HepG2 (cell line): ENCODE measurements around the gene GSTA5. TPM values are rescaled to one million over a fixed set of nuclear protein-coding genes. Genes with fewer than 3 reads are reported as not detected.
"Not testable (repeated sequence)": the region's sequence is repeated elsewhere in the genome, so short reads cannot be mapped to it uniquely, and the experiment has no call there.

ENCODE experiments used
- ATAC-seq: fragments of 200-7000 bp; cut with Tn5 transposase; 3 replicates; pipeline ENCODE4 v1.9.1; 2020; ENCODE audit warnings: mild to moderate bottlenecking, moderate library complexity
- BruUV-seq: library from RNA; stranded (reverse); fragments of 400-500 nt; replicated peaks from 2 replicates; lab custom pipeline; 2021; lab: Mats Ljungman, UMichigan
- CTCF ChIA-PET: fragments of 300-600 bp; formaldehyde crosslinking; extraction: SDS; loops from one replicate; lab custom pipeline; 2021; ENCODE audit warnings: low total read pairs, inconsistent platforms, low intra/inter-chr PET ratio; lab: Yijun Ruan, JAX
- POLR2A ChIA-PET: fragments of 350-600 bp; sonication (Branson Sonifier 250); formaldehyde crosslinking; loops from one replicate; lab custom pipeline; 2020; ENCODE audit warnings: antibody characterized with exemption, inconsistent platforms; lab: Yijun Ruan, JAX
- DNase-seq: peaks from one replicate; pipeline ENCODE4 v3.0.0-alpha.2; 2015; ENCODE audit warnings: low spot score
- FAIRE-seq: peaks from 3 replicates; lab custom pipeline; 2011; peaks lifted over from hg19 to GRCh38; lab: Jason Lieb, UNC
- H2AFZ ChIP-seq: one replicate; pipeline ENCODE4 v1.6.1; 2011; ENCODE audit warnings: low read length, inconsistent platforms
- H3K27ac ChIP-seq: fragments of 300-600 bp; 3 replicates; pipeline ENCODE4 v1.8.0; 2011; ENCODE audit warnings: mixed run types, mild to moderate bottlenecking, mixed read lengths, low read length, inconsistent platforms; ENCODE audit not compliant: insufficient read depth; ENCODE audit errors: extremely low read length
- H3K27me3 ChIP-seq, 2 experiments: fragments of 200-600 bp in 1 of 2; 2 replicates in 1 of 2; 3 replicates in 1 of 2; pipeline versions ENCODE4 v1.6.0 to v1.8.0; 2011; ENCODE audit warnings: low read length in 2 of 2, mild to moderate bottlenecking in 2 of 2, moderate library complexity in 2 of 2, inconsistent platforms in 1 of 2; ENCODE audit not compliant: insufficient read depth in 2 of 2, control insufficient read depth in 1 of 2
- H3K36me3 ChIP-seq, 2 experiments: fragments of 200-600 bp in 1 of 2; replicated peaks in 1 of 2; 2 replicates in 1 of 2; 3 replicates in 1 of 2; pipeline versions ENCODE4 v1.5.1 to v1.8.0; 2011; ENCODE audit warnings: low read length in 2 of 2, inconsistent platforms in 1 of 2; ENCODE audit not compliant: insufficient read depth in 2 of 2, control insufficient read depth in 1 of 2
- H3K4me1 ChIP-seq: 2 replicates; pipeline ENCODE4 v1.5.1; 2012; ENCODE audit warnings: low read length, inconsistent platforms; ENCODE audit not compliant: insufficient read depth
- H3K4me2 ChIP-seq: 2 replicates; pipeline ENCODE4 v1.6.0; 2011; ENCODE audit warnings: low read depth, low read length, inconsistent platforms
- H3K4me3 ChIP-seq, 3 experiments: fragments of 200-600 bp in 1 of 3; sonication (generic), shearing (Covaris generic) in 1 of 3; replicated peaks in 1 of 3; 2 replicates each; pipeline ENCODE4 v1.5.1; 2011 to 2016; ENCODE audit warnings: low read length in 3 of 3, inconsistent platforms in 2 of 3, low read depth in 2 of 3, mild to moderate bottlenecking in 2 of 3, control low read depth in 1 of 3, mixed read lengths in 1 of 3; ENCODE audit not compliant: insufficient read depth in 1 of 3
- H3K79me2 ChIP-seq: one replicate; pipeline ENCODE4 v1.6.1; 2011; ENCODE audit warnings: low read length, inconsistent platforms; ENCODE audit not compliant: insufficient read depth
- H3K9ac ChIP-seq: 2 replicates; pipeline ENCODE4 v1.6.0; 2011; ENCODE audit warnings: mild to moderate bottlenecking, low read depth, low read length, inconsistent platforms; ENCODE audit not compliant: insufficient read depth
- H3K9me3 ChIP-seq: 2 replicates; pipeline ENCODE4 v1.5.1; 2012; ENCODE audit warnings: mild to moderate bottlenecking, low read length
- H4K20me1 ChIP-seq: 2 replicates; pipeline ENCODE4 v1.6.0; 2011; ENCODE audit warnings: inconsistent platforms, mild to moderate bottlenecking, low read length, moderate library complexity; ENCODE audit not compliant: insufficient read depth
- CHD4 ChIP-seq: fragments of 200-600 bp; sonication (generic); IDR thresholded peaks from 2 replicates; pipeline ENCODE4 v1.7.0; 2017; ENCODE audit warnings: mild to moderate bottlenecking, low read length, borderline replicate concordance
- DBP ChIP-seq: sonication (generic); formaldehyde crosslinking; IDR thresholded peaks from 2 replicates; pipeline ENCODE4 v1.4.0; 2020; ENCODE audit warnings: missing genetic modification reagents; ENCODE audit errors: not compliant biosample characterization
- HOXD1 ChIP-seq: sonication (generic); formaldehyde crosslinking; IDR thresholded peaks from 2 replicates; pipeline ENCODE4 v1.5.0; 2020; ENCODE audit warnings: missing genetic modification reagents
- RCOR2 ChIP-seq: IDR thresholded peaks from 2 replicates; pipeline ENCODE4 v1.6.1; 2016; ENCODE audit warnings: missing biosample characterization, missing genetic modification reagents
- ZKSCAN1 ChIP-seq: fragments of 150-350 bp; IDR thresholded peaks from 2 replicates; pipeline ENCODE4 v1.6.1; 2014; ENCODE audit warnings: low read length
- ZNF629 ChIP-seq: sonication (generic); formaldehyde crosslinking; conservative IDR thresholded peaks from 2 replicates; pipeline ENCODE4 v1.5.0; 2020; ENCODE audit warnings: missing genetic modification reagents
- WGBS: methylation state at CpG from one replicate; pipeline ENCODE4 v1.1.6; 2017; ENCODE audit warnings: low lambda C conversion rate; 5-methylcytosine and 5-hydroxymethylcytosine counted together
- in situ Hi-C: cut with HindIII; loops from 2 replicates; pipeline ENCODE4 v1.10.0; 2017; ENCODE audit warnings: low pct_unique_long_range_greater_than_20kb; ENCODE audit not compliant: extremely low pct_ligation_motif_present
- intact Hi-C: fragments of 100-400 bp; cut with micrococcal nuclease; formaldehyde crosslinking; loops from one replicate; pipeline ENCODE4 v1.10.0; 2022; ENCODE audit not compliant: unreplicated experiment
- polyA plus RNA-seq, 8 experiments: library from polyadenylated mRNA; depleted of rRNA in 3 of 8; stranded (reverse) in 7 of 8; unstranded in 1 of 8; fragments of >200 nt; fragmentation: Illumina TruSeq in 4 of 8; extraction: Trizol in 4 of 8; gene quantifications; 2 replicates each; pipeline versions ENCODE4 v1.2.1 to v1.2.3, GENCODE V29; 2011 to 2016; ENCODE audit warnings: low read depth in 4 of 8, missing spikeins in 1 of 8, mixed read lengths in 1 of 8; ENCODE audit not compliant: insufficient read depth in 1 of 8
- total RNA-seq, 5 experiments: library from RNA; depleted of rRNA; stranded (reverse); fragments of >200 nt; fragmentation: Illumina TruSeq; extraction: Trizol; gene quantifications; 2 replicates each; pipeline ENCODE4 v1.2.3, GENCODE V29; 2016; ENCODE audit warnings: low read depth in 1 of 5

Gene GSTA5
- total and polyA plus RNA-seq, 2 of the 13 experiments (the other 11 are each of a cell fraction or from before 2014, with no cell fraction given): not detected

- peak; percentile 95 for TF ChIP-seq ZKSCAN1
- no peak for TF ChIP-seq DBP (CRISPR knock-in tag)
- TF ChIP-seq HOXD1 (CRISPR knock-in tag): peak; percentile 38; the same call in 1 of the 2 replicates
Measured at GRCh38 chr6:52815167-52816092, 25.2 kb downstream of the GSTA5 start (continued).

- DNase-seq, FAIRE-seq, H2AFZ ChIP-seq, intact Hi-C loops, BruUV-seq, H3K4me3 ChIP-seq, H3K9ac ChIP-seq, H3K79me2 ChIP-seq, ATAC-seq, H3K9me3 ChIP-seq, H3K27me3 ChIP-seq, H4K20me1 ChIP-seq, in situ Hi-C loops, H3K36me3 ChIP-seq: not testable (repeated sequence)
- H3K4me1 ChIP-seq: peaks cover 34% of the 10 kb centered on the region
- TF ChIP-seq RCOR2 (0 out of 2 replicates have a peak, but pooled peaks have one; percentile 25), CHD4 (0 out of 2 replicates have a peak, but pooled peaks have one; percentile 38), ZNF629 (CRISPR knock-in tag) (peak; percentile 89)
- 0 out of 2 replicates have a peak overlapping the region, but pooled peaks have one; percentile 92 for H3K4me2 ChIP-seq
- ChIA-PET CTCF (interaction anchor here (0.8 to 2.0 kb wide), 3 partner anchors 25 to 90 kb away, joined by 3 to 22 read pairs (median 6); no protein-coding TSS in a partner anchor), POLR2A (interaction anchor here (0.6 to 1.8 kb wide), 4 partner anchors 13 to 180 kb away, joined by 3 to 16 read pairs (median 6); partner anchors contain the start of gene GSTA4)
- 84% methylated on average over 3 of the region's 3 CpGs for WGBS
- peak overlapping the region; percentile 89 for H3K27ac ChIP-seq
Measured at GRCh38 chr6:52814545-52814944, 26.1 kb downstream of the GSTA5 start.

GRCh38 chr6:52809777-52810176 is 30.8 kb downstream of the GSTA5 start:
- H3K27ac ChIP-seq, H3K9me3 ChIP-seq, BruUV-seq, H2AFZ ChIP-seq, H3K79me2 ChIP-seq, FAIRE-seq, intact Hi-C loops, H3K4me3 ChIP-seq, H3K27me3 ChIP-seq, ATAC-seq, CTCF ChIA-PET, in situ Hi-C loops, H3K36me3 ChIP-seq, H3K4me2 ChIP-seq, H4K20me1 ChIP-seq, POLR2A ChIA-PET, DNase-seq, H3K9ac ChIP-seq: not testable (repeated sequence)
- peaks cover 19% of the 10 kb centered on the region for H3K4me1 ChIP-seq
- WGBS: 95% methylated on average over 4 of the region's 4 CpGs
